OCI-LY1 (cell line): ENCODE measurements around the gene NACC1.

ENCODE experiments used
- H2AFZ ChIP-seq: fragments of 200-600 bp; sonication (generic), shearing (Covaris generic); 2 replicates; pipeline ENCODE4 v1.6.0; 2014; ENCODE audit warnings: antibody characterized with exemption, mild to moderate bottlenecking, low read length
- H3F3A ChIP-seq: fragments of 200-600 bp; sonication (generic), shearing (Covaris generic); 2 replicates; pipeline ENCODE4 v1.6.0; 2014; ENCODE audit warnings: mild to moderate bottlenecking, antibody characterized with exemption, low read length, moderate library complexity; ENCODE audit not compliant: insufficient read depth
- H3K27ac ChIP-seq: fragments of 200-600 bp; sonication (generic); 2 replicates; pipeline ENCODE4 v1.5.1; 2014; ENCODE audit warnings: low read length, mixed run types, mild to moderate bottlenecking, low read depth; ENCODE audit not compliant: poor library complexity, severe bottlenecking
- H3K27me3 ChIP-seq: fragments of 200-600 bp; sonication (generic); 2 replicates; pipeline ENCODE4 v1.6.0; 2014; ENCODE audit warnings: antibody characterized with exemption, mild to moderate bottlenecking, low read length, moderate library complexity; ENCODE audit not compliant: insufficient read depth
- H3K36me3 ChIP-seq: fragments of 200-600 bp; sonication (generic); 2 replicates; pipeline ENCODE4 v1.6.1; 2014; ENCODE audit warnings: mild to moderate bottlenecking, antibody characterized with exemption, low read length, moderate library complexity, mixed read lengths; ENCODE audit not compliant: insufficient read depth
- H3K4me1 ChIP-seq: fragments of 200-600 bp; sonication (generic); 2 replicates; pipeline ENCODE4 v1.5.1; 2014; ENCODE audit warnings: mild to moderate bottlenecking, low read length, moderate library complexity; ENCODE audit not compliant: insufficient read depth, severe bottlenecking
- H3K4me2 ChIP-seq: fragments of 200-600 bp; sonication (generic), shearing (Covaris generic); 2 replicates; pipeline ENCODE4 v1.6.1; 2014; ENCODE audit warnings: low read length
- H3K4me3 ChIP-seq: fragments of 200-600 bp; sonication (generic); 2 replicates; pipeline ENCODE4 v1.5.1; 2014; ENCODE audit warnings: low read length, low read depth, mild to moderate bottlenecking, mixed read lengths; ENCODE audit not compliant: poor library complexity, severe bottlenecking
- H3K79me2 ChIP-seq: fragments of 200-600 bp; shearing (Covaris generic); 2 replicates; pipeline ENCODE4 v1.6.1; 2016; ENCODE audit warnings: mixed run types, low read length, mixed read lengths; ENCODE audit not compliant: insufficient read depth
- H3K9ac ChIP-seq: fragments of 200-600 bp; sonication (generic), shearing (Covaris generic); 2 replicates; pipeline ENCODE4 v1.6.1; 2014; ENCODE audit warnings: mild to moderate bottlenecking, low read length, mixed read lengths
- H3K9me2 ChIP-seq: fragments of 200-600 bp; sonication (generic), shearing (Covaris generic); 2 replicates; pipeline ENCODE4 v1.6.1; 2014; ENCODE audit warnings: low read depth, mild to moderate bottlenecking, low read length, mixed read lengths
- H3K9me3 ChIP-seq: fragments of 200-600 bp; shearing (Covaris generic); 2 replicates; pipeline ENCODE4 v1.6.1; 2014; ENCODE audit warnings: low read length, mixed read lengths
- H4K20me1 ChIP-seq: fragments of 200-600 bp; sonication (generic), shearing (Covaris generic); 2 replicates; pipeline ENCODE4 v1.6.0; 2016; ENCODE audit warnings: mild to moderate bottlenecking, low read length; ENCODE audit not compliant: insufficient read depth
- CTCF ChIP-seq: fragments of 200-600 bp; sonication (generic), shearing (Covaris generic); IDR thresholded peaks from 2 replicates; pipeline ENCODE4 v1.5.1; 2017; ENCODE audit warnings: mild to moderate bottlenecking, antibody characterized with exemption, low read length, moderate library complexity, mixed read lengths
- EZH2 ChIP-seq: fragments of 200-600 bp; sonication (generic), shearing (Covaris generic); IDR thresholded peaks from 2 replicates; pipeline ENCODE4 v1.8.0; 2017; ENCODE audit warnings: borderline replicate concordance, mixed run types, mild to moderate bottlenecking, antibody characterized with exemption, low read length, moderate library complexity, mixed read lengths

The NACC1 gene

GRCh38 chr19:13138171-13138915, 20.3 kb downstream of the NACC1 start:
- no peaks in the 10 kb centered on the region for H3K9me3 ChIP-seq
- H3K4me3 ChIP-seq = no peak overlapping the region
- H3K79me2 ChIP-seq = peaks cover 6% of the 10 kb centered on the region
- no peaks in the 10 kb centered on the region for H3K4me1 ChIP-seq
- no peak overlapping the region for H3K4me2 ChIP-seq
- H3K9ac ChIP-seq = no peak overlapping the region
- no peak overlapping the region for H2AFZ ChIP-seq
- H3K27ac ChIP-seq = no peak overlapping the region
- H3F3A ChIP-seq = no peaks in the 10 kb centered on the region
- no peaks in the 10 kb centered on the region for H4K20me1 ChIP-seq
- H3K36me3 ChIP-seq = peaks cover 55% of the 10 kb centered on the region
- no peaks in the 10 kb centered on the region for H3K27me3 ChIP-seq
- TF ChIP-seq EZH2 (no peak), CTCF (no peak)
- no peaks in the 10 kb centered on the region for H3K9me2 ChIP-seq

- Histone ChIP-seq H3K27me3 (no peaks in the 10 kb centered on the region), H3K27ac (no peak overlapping the region), H3K4me1 (no peaks in the 10 kb centered on the region)
Measured at GRCh38 chr19:13138916-13139198, 20.8 kb downstream of the NACC1 start.

GRCh38 chr19:13139633-13140311, 21.7 kb downstream of the NACC1 start:
- Histone ChIP-seq H3K79me2 (no peaks in the 10 kb centered on the region), H3F3A (no peaks in the 10 kb centered on the region), H2AFZ (no peak overlapping the region), H3K4me2 (no peak overlapping the region), H4K20me1 (no peaks in the 10 kb centered on the region), H3K9me2 (no peaks in the 10 kb centered on the region), H3K27me3 (no peaks in the 10 kb centered on the region), H3K27ac (no peak overlapping the region), H3K4me3 (no peak overlapping the region), H3K9ac (no peak overlapping the region), H3K4me1 (no peaks in the 10 kb centered on the region), H3K9me3 (no peaks in the 10 kb centered on the region), H3K36me3 (peaks cover 51% of the 10 kb centered on the region)
- TF ChIP-seq CTCF (no peak), EZH2 (no peak)

More at GRCh38 chr19:13138916-13139198, 20.8 kb downstream of the NACC1 start:
- Histone ChIP-seq H3K9me3 (no peaks in the 10 kb centered on the region), H4K20me1 (no peaks in the 10 kb centered on the region), H3K4me2 (no peak overlapping the region), H3K9me2 (no peaks in the 10 kb centered on the region), H3F3A (no peaks in the 10 kb centered on the region), H3K4me3 (no peak overlapping the region), H2AFZ (no peak overlapping the region), H3K9ac (no peak overlapping the region), H3K79me2 (0 out of 2 replicates have a peak, but pooled peaks cover 1% of the 10 kb centered on the region), H3K36me3 (peaks cover 51% of the 10 kb centered on the region)
- no peak for TF ChIP-seq CTCF
- TF ChIP-seq EZH2 = no peak
